Thoracic aorta (tissue), 2 donors: ENCODE data around the gene CEP83. TPM values are rescaled to one million over a fixed set of nuclear protein-coding genes. Genes with fewer than 3 reads are reported as not detected.
"Not testable (repeated sequence)": the region's sequence is repeated elsewhere in the genome, so short reads cannot be mapped to it uniquely, and the experiment has no call there.

ENCODE experiments used
- ATAC-seq: fragments of 150-250 bp; one replicate; pipeline ENCODE4 v1.8.0; 2017; ENCODE audit warnings: low read depth; ENCODE audit not compliant: insufficient number of reproducible peaks, low FRiP score
- DNase-seq: peaks from one replicate; pipeline ENCODE4 v3.0.0-alpha.2; 2020; ENCODE audit warnings: low spot score
- H3K27ac ChIP-seq, 2 donors: fragments of 200-600 bp; sonication (generic); 1 replicate in 1 of 2; 2 replicates in 1 of 2; pipeline ENCODE4 v1.5.1; 2016; ENCODE audit warnings: mild to moderate bottlenecking in 2 of 2, moderate library complexity in 2 of 2
- H3K27me3 ChIP-seq: fragments of 200-600 bp; sonication (generic); replicated peaks from 2 replicates; pipeline ENCODE4 v1.6.0; 2016; ENCODE audit warnings: mild to moderate bottlenecking; ENCODE audit not compliant: insufficient read depth
- H3K36me3 ChIP-seq: fragments of 200-600 bp; sonication (generic); one replicate; pipeline ENCODE4 v1.5.1; 2016
- H3K4me1 ChIP-seq, 2 donors: fragments of 200-600 bp; sonication (generic); 1 replicate in 1 of 2; 2 replicates in 1 of 2; pipeline versions ENCODE4 v1.5.1 to v1.6.0; 2016; ENCODE audit warnings: low read depth in 2 of 2, mild to moderate bottlenecking in 1 of 2; ENCODE audit not compliant: control insufficient read depth in 1 of 2
- H3K4me3 ChIP-seq: fragments of 200-600 bp; sonication (generic); 2 replicates; pipeline ENCODE4 v1.5.1; 2016; ENCODE audit warnings: mild to moderate bottlenecking
- H3K9me3 ChIP-seq: fragments of 200-600 bp; sonication (generic); 2 replicates; pipeline ENCODE4 v1.5.1; 2016
- CTCF ChIP-seq: fragments of 200-600 bp; sonication (generic); IDR thresholded peaks from one replicate; pipeline ENCODE4 v1.5.1; 2019; ENCODE audit warnings: antibody characterized with exemption
- total RNA-seq, 2 donors: library from RNA; depleted of rRNA; stranded (reverse); fragments of >200 nt; gene quantifications; one replicate each; pipeline versions ENCODE4 v1.1.0 to v1.2.3, GENCODE V29; 2016

CEP83 gene
- total RNA-seq, 2 donors from 2014 or later: 17.2 to 35.6 TPM

DNA sequence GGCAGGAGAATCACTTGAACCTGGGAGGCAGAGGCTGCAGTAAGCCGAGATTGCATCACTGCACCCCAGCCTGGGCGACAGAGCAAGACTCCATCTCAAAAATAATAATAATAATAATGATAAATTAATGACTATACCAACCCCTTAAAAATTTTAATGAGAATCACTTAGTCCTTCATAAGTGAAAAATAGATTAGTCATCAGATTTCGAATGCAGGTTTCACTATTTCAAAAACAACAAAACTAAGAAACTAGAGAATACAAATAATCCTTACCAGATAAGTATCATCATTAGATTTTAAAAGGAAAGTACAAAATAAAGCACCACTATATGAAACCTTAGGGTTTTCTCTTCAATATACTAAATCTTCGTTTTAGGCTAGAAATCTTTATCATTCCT is 62.3 kb downstream of the CEP83 start:
- no peaks in the 10 kb centered on the region for H3K4me1 ChIP-seq
- no peaks in the 10 kb centered on the region for H3K36me3 ChIP-seq
- no peak overlapping the region for H3K27ac ChIP-seq
- H3K27me3 ChIP-seq: no peaks in the 10 kb centered on the region
- ATAC-seq: no peak
- no peak for TF ChIP-seq CTCF
- no peak for DNase-seq
- H3K9me3 ChIP-seq: peaks cover 14% of the 10 kb centered on the region
- no peak overlapping the region for H3K4me3 ChIP-seq

DNA sequence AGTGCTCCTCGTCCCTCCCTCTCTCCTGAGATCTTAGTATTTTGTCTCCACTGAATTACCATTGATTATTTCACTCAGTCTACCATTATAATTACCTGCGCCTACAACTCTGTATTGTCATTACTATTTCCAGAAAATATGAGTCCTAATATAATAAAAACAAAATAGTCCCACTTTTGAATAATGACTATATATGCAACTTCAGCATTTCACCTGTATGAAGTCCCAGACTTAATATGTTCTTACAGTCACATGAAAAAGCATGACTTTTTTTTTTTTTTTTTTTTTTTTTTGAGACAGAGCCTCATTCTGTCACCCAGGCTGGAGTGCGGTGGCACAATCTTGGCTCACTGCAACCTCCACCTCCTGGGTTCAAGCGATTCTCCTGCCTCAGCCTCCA is 63.7 kb downstream of the CEP83 start:
- DNase-seq, H3K4me1 ChIP-seq, H3K36me3 ChIP-seq, ATAC-seq, H3K27ac ChIP-seq, H3K4me3 ChIP-seq, H3K27me3 ChIP-seq: not testable (repeated sequence)
- H3K9me3 ChIP-seq: peaks cover 14% of the 10 kb centered on the region

DNA sequence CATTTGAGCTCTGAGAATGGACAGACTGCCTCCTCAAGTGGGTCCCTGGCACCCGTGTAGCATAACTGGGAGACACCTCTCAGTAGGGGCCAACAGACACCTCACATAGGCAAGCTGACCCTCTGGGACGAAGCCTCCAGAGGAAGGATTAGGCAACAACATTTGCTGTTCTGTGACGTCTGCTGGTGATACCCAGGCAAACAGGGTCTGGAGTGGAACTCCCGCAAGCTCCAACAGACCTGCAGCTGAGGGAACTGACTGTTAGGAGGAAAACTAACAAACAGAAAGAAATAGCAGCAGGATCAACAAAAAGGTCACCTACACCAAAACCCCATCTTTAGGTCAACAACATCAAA is 69.6 kb downstream of the CEP83 start:
- Histone ChIP-seq H3K36me3 (no peaks in the 10 kb centered on the region), H3K9me3 (no peaks in the 10 kb centered on the region), H3K4me3 (no peak overlapping the region), H3K27me3 (no peaks in the 10 kb centered on the region), H3K4me1 (peaks cover 5 to 9% of the 10 kb centered on the region in 2 donors), H3K27ac (no peak overlapping the region)
- no peak for DNase-seq
- TF ChIP-seq CTCF: no peak
- no peak for ATAC-seq

DNA sequence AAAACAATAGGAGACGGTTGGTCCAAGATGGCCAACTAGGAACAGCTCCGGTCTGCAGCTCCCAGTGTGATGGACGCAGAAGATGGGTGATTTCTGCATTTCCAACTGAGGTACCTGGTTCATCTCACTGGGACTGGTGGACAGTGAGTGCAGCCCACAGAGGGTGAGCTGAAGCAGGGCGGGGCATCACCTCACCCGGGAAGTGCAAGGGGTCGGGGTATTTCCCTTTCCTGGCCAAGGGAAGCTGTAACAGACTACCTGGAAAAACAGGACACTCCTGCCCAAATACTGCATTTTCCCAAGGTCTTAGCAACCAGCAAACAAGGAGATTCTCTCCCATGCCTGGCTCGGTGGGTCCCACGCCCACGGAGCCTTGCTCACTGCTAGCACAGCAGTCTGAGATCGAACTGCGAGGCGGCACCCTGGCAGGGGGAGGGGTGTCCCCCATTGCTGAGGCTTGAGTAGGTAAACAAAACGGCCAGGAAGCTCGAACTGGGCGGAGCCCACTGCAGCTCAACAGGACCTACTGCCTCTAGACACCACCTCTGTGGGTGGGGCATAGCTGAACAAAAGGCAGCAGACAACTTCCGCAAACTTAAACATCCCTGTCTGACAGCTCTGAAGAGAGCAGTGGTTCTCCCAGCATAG is 70.1 kb downstream of the CEP83 start:
- not testable (repeated sequence) for DNase-seq, ATAC-seq, H3K36me3 ChIP-seq, H3K27me3 ChIP-seq, H3K9me3 ChIP-seq, H3K27ac ChIP-seq, H3K4me3 ChIP-seq, H3K4me1 ChIP-seq

GRCh38 chr12:94386422-94386821 is 73.2 kb downstream of the CEP83 start:
- no peak overlapping the region for H3K27ac ChIP-seq
- DNase-seq (no peak), ATAC-seq (no peak)
- TF ChIP-seq CTCF: no peak
- no peak overlapping the region for H3K4me3 ChIP-seq
- no peaks in the 10 kb centered on the region for H3K27me3 ChIP-seq
- peaks cover 5 to 9% of the 10 kb centered on the region in 2 donors for H3K4me1 ChIP-seq
- H3K36me3 ChIP-seq: no peaks in the 10 kb centered on the region
- H3K9me3 ChIP-seq: peaks cover 8% of the 10 kb centered on the region

GRCh38 chr12:94384030-94384429 is 75.6 kb downstream of the CEP83 start:
- peaks cover 8% of the 10 kb centered on the region for H3K9me3 ChIP-seq
- TF ChIP-seq CTCF: no peak
- no peaks in the 10 kb centered on the region for H3K27me3 ChIP-seq
- H3K36me3 ChIP-seq: no peaks in the 10 kb centered on the region
- ATAC-seq (no peak), DNase-seq (no peak)
- H3K4me1 ChIP-seq: peaks cover 5 to 9% of the 10 kb centered on the region in 2 donors
- H3K4me3 ChIP-seq: no peak overlapping the region
- no peak overlapping the region for H3K27ac ChIP-seq
